GM23248 (cell line): ENCODE measurements around the gene GLG1. TPM values are rescaled to one million over a fixed set of nuclear protein-coding genes. Genes with fewer than 3 reads are reported as not detected.

ENCODE experiments used
- DNase-seq: peaks from one replicate; pipeline ENCODE4 v3.0.0-alpha.2; 2015
- H2AFZ ChIP-seq: fragments of 200-600 bp; sonication (generic); 2 replicates; pipeline ENCODE4 v1.6.1; 2016; ENCODE audit warnings: antibody characterized with exemption
- H3F3A ChIP-seq: fragments of 200-600 bp; sonication (generic); 2 replicates; pipeline ENCODE4 v1.6.1; 2016; ENCODE audit warnings: mild to moderate bottlenecking, antibody characterized with exemption, mixed run types; ENCODE audit not compliant: insufficient read depth
- H3K27ac ChIP-seq: fragments of 200-600 bp; sonication (generic); 2 replicates; pipeline ENCODE4 v1.5.1; 2016; ENCODE audit warnings: mild to moderate bottlenecking
- H3K27me3 ChIP-seq: fragments of 200-600 bp; sonication (generic); replicated peaks from 2 replicates; pipeline ENCODE4 v1.6.1; 2016; ENCODE audit warnings: mild to moderate bottlenecking; ENCODE audit not compliant: insufficient read depth
- H3K36me3 ChIP-seq: fragments of 200-600 bp; sonication (generic); 2 replicates; pipeline ENCODE4 v1.6.1; 2016; ENCODE audit warnings: low read depth, mild to moderate bottlenecking
- H3K4me1 ChIP-seq: fragments of 200-600 bp; sonication (generic); 2 replicates; pipeline ENCODE4 v1.6.1; 2016; ENCODE audit warnings: mild to moderate bottlenecking; ENCODE audit not compliant: insufficient read depth
- H3K4me2 ChIP-seq: fragments of 200-600 bp; sonication (generic); one replicate; pipeline ENCODE4 v1.6.1; 2016; ENCODE audit warnings: mild to moderate bottlenecking; ENCODE audit not compliant: unreplicated experiment
- H3K4me3 ChIP-seq: fragments of 200-600 bp; sonication (generic); 2 replicates; pipeline ENCODE4 v1.5.1; 2016; ENCODE audit warnings: mild to moderate bottlenecking
- H3K79me2 ChIP-seq: fragments of 200-600 bp; sonication (generic); 2 replicates; pipeline ENCODE4 v1.6.1; 2016; ENCODE audit warnings: mild to moderate bottlenecking; ENCODE audit not compliant: insufficient read depth
- H3K9ac ChIP-seq: fragments of 200-600 bp; sonication (generic); 2 replicates; pipeline ENCODE4 v1.6.1; 2016; ENCODE audit warnings: mild to moderate bottlenecking
- H3K9me2 ChIP-seq: fragments of 200-600 bp; sonication (generic); 2 replicates; pipeline ENCODE4 v1.6.1; 2016; ENCODE audit warnings: mixed run types, mild to moderate bottlenecking, moderate library complexity; ENCODE audit not compliant: insufficient read depth
- H3K9me3 ChIP-seq: fragments of 200-600 bp; sonication (generic); one replicate; pipeline ENCODE4 v1.6.1; 2017; ENCODE audit warnings: low read depth
- H4K20me1 ChIP-seq: fragments of 200-600 bp; sonication (generic); 2 replicates; pipeline ENCODE4 v1.6.0; 2016; ENCODE audit not compliant: insufficient read depth
- EZH2 ChIP-seq: fragments of 200-600 bp; sonication (generic); IDR thresholded peaks from 2 replicates; pipeline ENCODE4 v1.6.1; 2018; ENCODE audit warnings: antibody characterized with exemption, mild to moderate bottlenecking; ENCODE audit not compliant: insufficient read depth, poor library complexity, severe bottlenecking
- EZH2phosphoT487 ChIP-seq: fragments of 200-600 bp; sonication (generic); IDR thresholded peaks from 2 replicates; pipeline ENCODE4 v1.6.1; 2018; ENCODE audit warnings: antibody characterized with exemption, moderate library complexity, mild to moderate bottlenecking, low read depth; ENCODE audit not compliant: insufficient read depth
- WGBS, 2 experiments: methylation state at CpG; one replicate each; pipeline ENCODE4 v1.1.6; 2015 to 2017; ENCODE audit warnings: low lambda C conversion rate in 2 of 2, low coverage in 1 of 2; ENCODE audit errors: missing lambda C conversion rate in 2 of 2; 5-methylcytosine and 5-hydroxymethylcytosine counted together
- in situ Hi-C: fragments of 300-500 bp; cut with MboI; formaldehyde crosslinking; loops from 2 replicates; pipeline ENCODE4 v1.15.0; 2020
- polyA plus RNA-seq: library from polyadenylated mRNA; unstranded; fragments of >200 nt; fragmentation: Nextera tagmentation; extraction: Ambion mirVana; gene quantifications from 2 replicates; pipeline ENCODE4 v1.2.1, GENCODE V29; 2016
- total RNA-seq: library from RNA; depleted of rRNA; stranded (reverse); fragments of >200 nt; shearing (Covaris generic); gene quantifications from 2 replicates; pipeline ENCODE4 v1.2.3, GENCODE V29; 2014

GLG1 gene
- total and polyA plus RNA-seq, 2 experiments from 2014 or later: 136 to 145 TPM

- H3K79me2 ChIP-seq: no peaks in the 10 kb centered on the region
- peak overlapping the region; percentile 71 for H3K9ac ChIP-seq
- no peaks in the 10 kb centered on the region for H3K9me2 ChIP-seq
- H2AFZ ChIP-seq: no peak overlapping the region
- peak overlapping the region; percentile 10; the same call in 1 of the 2 replicates for H3K4me3 ChIP-seq
- H3K27ac ChIP-seq: peak overlapping the region; percentile 95
- in situ Hi-C loops: no loop called here
- H3K9me3 ChIP-seq: no peaks in the 10 kb centered on the region
- H4K20me1 ChIP-seq: no peaks in the 10 kb centered on the region
- no peak for TF ChIP-seq EZH2
- no peak for TF ChIP-seq EZH2phosphoT487
- DNase-seq: peak; percentile 90
- H3K36me3 ChIP-seq: peaks cover 27% of the 10 kb centered on the region; the same call in 1 of the 2 replicates
- H3K4me1 ChIP-seq: peaks cover 25% of the 10 kb centered on the region
- WGBS, 2 experiments: 40 to 44% methylated on average over 10 of the region's 10 CpGs
- H3F3A ChIP-seq: peaks cover 43% of the 10 kb centered on the region
- peak overlapping the region; percentile 65 for H3K4me2 ChIP-seq
- no peaks in the 10 kb centered on the region for H3K27me3 ChIP-seq
These were observed 151.2 kb downstream of the GLG1 start for GRCh38 chr16:74455619-74456289.

GRCh38 chr16:74455213-74455612 is 151.7 kb downstream of the GLG1 start:
- H3K27ac ChIP-seq: peak overlapping the region; percentile 95

GRCh38 chr16:74451951-74452758 is 154.8 kb downstream of the GLG1 start:
- Histone ChIP-seq H3F3A (peaks cover 63% of the 10 kb centered on the region), H3K36me3 (peaks cover 17% of the 10 kb centered on the region; the same call in 1 of the 2 replicates), H3K4me2 (no peak overlapping the region), H3K9ac (no peak overlapping the region), H4K20me1 (no peaks in the 10 kb centered on the region), H3K79me2 (peaks cover 5% of the 10 kb centered on the region; the same call in 1 of the 2 replicates), H3K9me2 (no peaks in the 10 kb centered on the region), H3K4me3 (no peak overlapping the region), H3K9me3 (no peaks in the 10 kb centered on the region), H3K4me1 (peaks cover 50% of the 10 kb centered on the region), H3K27me3 (no peaks in the 10 kb centered on the region), H3K27ac (no peak overlapping the region), H2AFZ (no peak overlapping the region)
- DNase-seq: no peak
- in situ Hi-C loops: no loop called here
- TF ChIP-seq EZH2 (no peak), EZH2phosphoT487 (no peak)
- 92 to 94% methylated on average over 14 of the region's 14 CpGs for WGBS, 2 experiments

More at GRCh38 chr16:74455213-74455612, 151.7 kb downstream of the GLG1 start:
- peak; percentile 88 for DNase-seq
- Histone ChIP-seq H3K4me3 (0 out of 2 replicates have a peak overlapping the region, but pooled peaks have one; percentile 10), H3K79me2 (no peaks in the 10 kb centered on the region), H3K9me2 (no peaks in the 10 kb centered on the region), H3K9ac (peak overlapping the region; percentile 71), H3K36me3 (peaks cover 27% of the 10 kb centered on the region; the same call in 1 of the 2 replicates), H3F3A (peaks cover 49% of the 10 kb centered on the region), H3K27me3 (no peaks in the 10 kb centered on the region), H2AFZ (no peak overlapping the region), H3K9me3 (no peaks in the 10 kb centered on the region), H4K20me1 (no peaks in the 10 kb centered on the region), H3K4me2 (peak overlapping the region; percentile 65), H3K4me1 (peaks cover 30% of the 10 kb centered on the region)
- 53 to 68% methylated on average over 7 of the region's 7 CpGs for whole genome bisulfite sequencing, 2 experiments
- no peak for TF ChIP-seq EZH2
- no peak for TF ChIP-seq EZH2phosphoT487
- in situ Hi-C loops: no loop called here

GRCh38 chr16:74450967-74451760 is 155.8 kb downstream of the GLG1 start:
- Histone ChIP-seq H3K36me3 (0 out of 2 replicates have a peak, but pooled peaks cover 9% of the 10 kb centered on the region), H3K4me1 (peaks cover 42% of the 10 kb centered on the region), H3F3A (peaks cover 53% of the 10 kb centered on the region), H3K27me3 (no peaks in the 10 kb centered on the region), H4K20me1 (no peaks in the 10 kb centered on the region), H3K9me3 (no peaks in the 10 kb centered on the region), H3K9ac (no peak overlapping the region), H2AFZ (no peak overlapping the region), H3K9me2 (no peaks in the 10 kb centered on the region), H3K4me2 (no peak overlapping the region), H3K27ac (peak overlapping the region; percentile 85; the same call in 1 of the 2 replicates), H3K79me2 (peaks cover 11% of the 10 kb centered on the region), H3K4me3 (no peak overlapping the region)
- TF ChIP-seq EZH2phosphoT487 (no peak), EZH2 (no peak)
- 94 to 95% methylated on average over 20 of the region's 20 CpGs for WGBS, 2 experiments
- DNase-seq: no peak
- in situ Hi-C loops: no loop called here
